MM.1S (cell line): ENCODE data around the gene TMEM45A.

Source experiments
- EZH2phosphoT487 ChIP-seq: fragments of 300-600 bp; sonication (generic); IDR thresholded peaks from 2 replicates; pipeline ENCODE4 v1.6.1; 2018; ENCODE audit warnings: antibody characterized with exemption, low read length
- TF ChIP-seq, protein P1 (sequence below): fragments of 300-600 bp; sonication (generic); IDR thresholded peaks from 2 replicates; pipeline ENCODE4 v1.5.1; 2016; ENCODE audit warnings: antibody characterized with exemption, low read length, mixed read lengths

DNA sequence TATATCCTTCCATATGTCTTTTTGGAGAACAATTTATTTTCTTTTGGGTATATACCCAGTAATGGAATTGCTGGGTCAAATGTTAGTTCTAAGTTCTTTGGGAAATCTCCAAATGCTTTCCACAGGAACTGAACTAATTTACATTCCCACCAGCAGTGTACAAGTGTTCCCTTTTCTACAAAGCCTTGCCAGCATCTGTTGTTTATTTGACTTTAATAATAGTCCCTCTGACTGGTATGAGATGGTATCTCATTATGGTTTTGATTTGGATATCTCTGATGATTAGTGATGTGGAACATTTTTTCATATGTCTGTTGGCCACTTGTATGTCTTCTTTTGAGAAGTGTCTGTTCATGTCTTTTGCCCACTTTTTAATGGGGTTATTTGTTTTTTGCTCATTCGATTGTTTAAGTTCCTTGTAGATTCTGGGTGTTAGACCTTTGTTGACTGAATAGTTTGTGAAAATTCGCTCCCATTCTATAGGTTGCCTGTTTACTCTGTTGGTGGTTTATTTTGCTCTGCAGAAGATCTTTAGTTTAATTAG is 48.4 kb downstream of the TMEM45A start:
- TF ChIP-seq, protein P1, sequence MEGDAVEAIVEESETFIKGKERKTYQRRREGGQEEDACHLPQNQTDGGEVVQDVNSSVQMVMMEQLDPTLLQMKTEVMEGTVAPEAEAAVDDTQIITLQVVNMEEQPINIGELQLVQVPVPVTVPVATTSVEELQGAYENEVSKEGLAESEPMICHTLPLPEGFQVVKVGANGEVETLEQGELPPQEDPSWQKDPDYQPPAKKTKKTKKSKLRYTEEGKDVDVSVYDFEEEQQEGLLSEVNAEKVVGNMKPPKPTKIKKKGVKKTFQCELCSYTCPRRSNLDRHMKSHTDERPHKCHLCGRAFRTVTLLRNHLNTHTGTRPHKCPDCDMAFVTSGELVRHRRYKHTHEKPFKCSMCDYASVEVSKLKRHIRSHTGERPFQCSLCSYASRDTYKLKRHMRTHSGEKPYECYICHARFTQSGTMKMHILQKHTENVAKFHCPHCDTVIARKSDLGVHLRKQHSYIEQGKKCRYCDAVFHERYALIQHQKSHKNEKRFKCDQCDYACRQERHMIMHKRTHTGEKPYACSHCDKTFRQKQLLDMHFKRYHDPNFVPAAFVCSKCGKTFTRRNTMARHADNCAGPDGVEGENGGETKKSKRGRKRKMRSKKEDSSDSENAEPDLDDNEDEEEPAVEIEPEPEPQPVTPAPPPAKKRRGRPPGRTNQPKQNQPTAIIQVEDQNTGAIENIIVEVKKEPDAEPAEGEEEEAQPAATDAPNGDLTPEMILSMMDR = no peak
- no peak for TF ChIP-seq EZH2phosphoT487
